Measurements from ENCODE around the gene TTLL9.

TTLL9 gene

DNA sequence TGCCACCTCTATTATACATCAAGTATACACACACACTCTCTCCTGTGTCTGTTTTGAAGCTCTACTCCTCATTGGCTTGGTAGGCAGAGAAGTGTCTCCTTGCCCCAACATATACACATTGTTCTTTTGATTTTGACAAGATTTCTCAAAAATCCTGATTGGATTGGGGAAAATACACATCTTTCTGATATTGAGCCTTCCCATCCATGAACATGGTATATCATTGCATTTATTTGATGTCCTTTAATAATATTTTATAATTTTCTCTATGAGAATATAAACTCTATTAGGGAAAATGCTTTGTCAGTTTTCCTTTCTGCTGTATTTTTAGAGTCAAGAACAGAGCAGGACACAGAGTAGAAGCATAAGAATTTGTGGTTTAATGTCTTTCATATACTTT is 7.2 kb downstream of the TTLL9 start:
- FAIRE-seq (no peak), DNase-seq (ENCODE audit: extremely low spot score, insufficient read length, low read depth) (no peak)

- DNase-seq (ENCODE audit: extremely low spot score, insufficient read length, low read depth) = peak; percentile 85
- no peak for FAIRE-seq
Measured at GRCh38 chr20:31879143-31879987, 8.9 kb downstream of the TTLL9 start.

- FAIRE-seq = no peak
Measured at GRCh38 chr20:31881945-31882344, 11.5 kb downstream of the TTLL9 start.

DNA sequence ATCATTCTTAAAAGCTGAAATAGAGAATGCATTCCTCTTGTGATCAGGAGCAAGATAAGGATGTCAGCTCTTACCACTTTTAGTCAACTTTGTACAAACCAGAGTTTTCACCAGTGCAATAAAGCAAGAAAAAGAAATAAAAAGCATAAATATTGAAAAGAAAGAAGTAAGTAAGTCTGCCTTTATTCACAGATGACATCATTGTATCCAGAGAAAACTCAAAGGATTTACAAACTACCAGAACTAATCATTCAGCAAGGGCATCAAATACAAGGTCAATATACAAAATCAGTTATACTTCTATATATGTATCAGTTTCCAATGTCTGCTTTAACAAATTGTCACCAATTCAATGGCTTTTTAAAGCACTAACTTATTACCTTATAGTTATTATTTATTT is 13.4 kb downstream of the TTLL9 start:
- DNase-seq (ENCODE audit: extremely low spot score, insufficient read length, low read depth) (no peak), FAIRE-seq (no peak)

More at GRCh38 chr20:31881945-31882344, 11.5 kb downstream of the TTLL9 start:
- no peak for DNase-seq (ENCODE audit: extremely low spot score, insufficient read length, low read depth)

DNA sequence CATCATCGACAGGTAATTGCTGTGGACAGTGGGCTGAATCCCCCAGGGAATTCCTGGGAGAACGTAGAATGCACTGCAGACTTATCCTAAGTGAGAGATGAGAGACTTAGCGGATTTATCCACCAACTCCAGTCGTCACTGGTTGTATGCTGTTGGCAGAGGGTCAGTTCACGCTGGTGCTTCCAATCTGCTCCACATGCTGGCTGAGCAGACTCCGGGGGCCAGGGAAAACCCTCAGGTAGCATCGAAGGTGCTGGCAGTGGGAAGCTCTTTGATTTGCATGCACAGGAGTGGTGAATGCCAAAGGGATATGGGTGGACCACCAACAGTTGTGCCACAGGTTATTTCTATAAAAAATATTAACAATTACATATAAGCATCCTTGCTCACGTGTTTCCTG is 20.2 kb downstream of the TTLL9 start:
- no peak for DNase-seq (ENCODE audit: extremely low spot score, insufficient read length, low read depth)
- no peak for FAIRE-seq

- FAIRE-seq (peak; percentile 95), DNase-seq (ENCODE audit: extremely low spot score, insufficient read length, low read depth) (peak; percentile 68)
Measured at GRCh38 chr20:31894980-31895675, 24.7 kb downstream of the TTLL9 start.

DNA sequence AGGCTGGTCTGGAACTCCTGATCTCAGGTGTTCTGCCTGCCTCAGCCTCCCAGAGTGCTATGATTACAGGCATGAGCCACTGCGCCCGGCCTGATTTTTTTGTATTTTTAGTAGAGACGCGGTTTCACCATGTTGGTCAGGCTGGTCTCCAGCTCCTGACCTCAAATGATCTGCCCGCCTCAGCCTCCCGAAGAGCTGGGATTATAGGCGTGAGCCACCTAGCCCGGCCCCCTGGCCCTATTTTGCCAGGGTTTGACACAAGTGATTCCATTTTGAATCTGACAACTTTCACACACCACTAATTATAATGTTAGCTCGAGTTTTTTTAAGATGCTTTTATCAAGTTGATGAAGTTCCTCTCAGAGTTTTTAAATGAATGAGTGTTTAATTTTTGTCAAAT is 25.6 kb downstream of the TTLL9 start:
- no peak for FAIRE-seq

GRCh38 chr20:31897541-31897940 is 27.1 kb downstream of the TTLL9 start:
- FAIRE-seq (no peak), DNase-seq (ENCODE audit: extremely low spot score, insufficient read length, low read depth) (no peak)

More for the DNA sequence above, 25.6 kb downstream of the TTLL9 start:
- DNase-seq (ENCODE audit: extremely low spot score, insufficient read length, low read depth) = no peak

DNA sequence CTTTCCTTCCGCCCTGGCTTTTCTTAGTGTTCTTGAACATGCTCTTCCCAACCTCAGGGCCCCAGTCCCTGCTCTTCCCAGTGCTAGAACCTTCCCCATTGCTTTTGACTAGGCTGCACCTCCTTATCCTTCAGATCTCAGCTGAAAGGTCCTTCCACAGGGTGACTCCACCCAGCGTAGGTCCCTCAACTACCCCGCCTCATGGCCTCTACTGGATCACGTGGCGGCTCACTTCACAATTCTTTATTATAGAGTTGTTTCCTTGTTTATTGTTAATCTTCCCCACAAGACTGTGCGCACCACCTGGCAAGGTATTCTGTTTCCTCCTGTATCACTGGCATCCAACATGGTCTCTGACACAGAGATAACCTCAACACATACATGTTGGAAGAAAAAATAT is 31.2 kb downstream of the TTLL9 start:
- DNase-seq (ENCODE audit: extremely low spot score, insufficient read length, low read depth) (no peak), FAIRE-seq (no peak)

DNA sequence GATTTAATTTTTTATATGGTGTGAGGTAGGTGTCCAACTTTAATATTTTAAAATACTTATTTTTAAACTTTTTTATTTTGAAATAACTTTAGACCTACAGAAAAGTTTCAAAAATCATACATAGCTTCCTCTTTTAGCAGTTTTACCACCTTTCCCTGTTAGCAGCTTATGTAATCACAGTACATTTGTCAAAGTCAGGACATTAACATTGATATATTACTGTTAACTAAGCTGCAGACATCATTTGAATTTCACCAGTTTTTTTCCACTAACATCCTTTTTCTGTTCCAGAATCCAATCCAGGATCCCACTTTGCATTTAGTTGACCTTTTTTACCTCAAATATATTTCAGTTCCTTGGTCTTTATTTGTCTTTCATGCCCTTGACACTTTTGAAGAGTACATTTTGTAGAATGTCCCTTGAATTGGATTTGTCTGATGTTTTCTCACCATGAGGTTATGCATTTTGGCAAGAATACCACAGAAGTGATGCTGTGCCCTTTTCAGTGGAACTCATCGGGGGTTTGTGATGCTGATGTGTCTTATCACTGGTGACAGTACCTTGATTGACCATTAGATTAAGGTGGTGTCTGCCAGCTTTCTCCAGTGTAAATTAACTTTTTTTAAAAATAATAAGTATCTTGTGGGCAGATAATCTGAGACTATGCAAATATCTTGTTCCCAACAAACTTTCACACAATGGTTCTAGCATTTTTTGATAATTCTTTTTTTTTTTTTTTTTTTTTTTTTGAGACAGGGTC is 33.4 kb downstream of the TTLL9 start:
- DNase-seq (ENCODE audit: extremely low spot score, insufficient read length, low read depth) (no peak), FAIRE-seq (no peak)

DNA sequence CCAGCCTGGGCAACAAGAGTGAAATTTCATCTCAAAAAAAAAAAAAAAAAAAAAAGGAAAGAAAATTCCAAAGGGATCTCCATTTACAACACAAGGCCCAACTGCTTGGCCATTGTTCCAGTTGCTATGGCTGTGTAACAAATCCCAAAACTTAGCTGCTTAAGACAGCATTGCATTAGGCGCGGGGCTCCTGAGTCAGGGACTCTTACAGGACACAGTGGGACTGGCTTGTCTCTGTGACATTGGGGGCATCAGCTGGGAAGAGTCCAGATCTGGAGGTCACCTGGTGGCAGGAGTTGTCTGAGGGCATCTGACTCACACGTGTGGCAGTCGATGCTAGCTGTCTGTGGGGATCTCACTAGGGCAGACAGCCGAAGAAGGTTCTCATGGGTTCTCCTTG is 35.6 kb downstream of the TTLL9 start:
- DNase-seq (ENCODE audit: extremely low spot score, insufficient read length, low read depth) (no peak), FAIRE-seq (no peak)

DNA sequence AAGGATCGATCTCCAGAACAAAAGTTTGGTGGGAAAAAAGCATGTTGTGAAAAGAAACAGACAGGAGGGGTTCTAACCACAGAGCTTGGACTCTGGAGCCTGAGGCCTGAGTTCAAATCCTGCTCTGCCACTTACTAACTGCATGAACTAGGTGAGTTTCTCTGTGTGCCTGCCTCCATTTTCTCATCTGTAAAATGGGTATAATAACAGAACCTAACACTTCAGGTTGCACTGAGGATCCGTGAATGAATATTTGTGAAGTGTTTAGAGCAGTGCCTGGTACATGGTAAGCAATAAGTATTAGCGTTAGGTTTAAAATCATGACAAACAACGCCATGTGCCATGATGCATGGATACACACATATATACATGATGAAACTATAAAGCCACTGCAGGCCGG is 36.6 kb downstream of the TTLL9 start:
- FAIRE-seq = no peak
- no peak for DNase-seq (ENCODE audit: extremely low spot score, insufficient read length, low read depth)

- DNase-seq (ENCODE audit: extremely low spot score, insufficient read length, low read depth) (no peak), FAIRE-seq (no peak)
Measured at GRCh38 chr20:31908016-31908415, 37.6 kb downstream of the TTLL9 start.

DNA sequence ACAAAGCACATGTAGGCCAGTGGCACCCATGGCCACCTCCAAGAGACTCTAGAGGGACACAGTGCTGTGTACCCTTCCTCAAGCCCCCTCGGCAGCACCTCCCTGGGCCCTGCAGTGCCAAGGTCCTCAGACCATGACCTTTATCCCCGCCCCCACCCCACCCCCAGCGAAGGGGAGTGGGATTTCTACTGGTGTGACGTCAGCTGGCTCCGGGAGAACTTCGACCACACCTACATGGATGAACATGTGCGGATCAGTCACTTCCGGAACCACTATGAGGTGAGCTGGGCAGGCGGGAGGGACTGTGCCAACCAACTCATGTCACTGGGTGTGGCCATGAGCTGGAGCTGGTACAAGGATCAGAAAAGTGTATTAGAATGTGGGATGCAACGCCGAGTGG is 38.0 kb downstream of the TTLL9 start:
- FAIRE-seq = no peak

DNA sequence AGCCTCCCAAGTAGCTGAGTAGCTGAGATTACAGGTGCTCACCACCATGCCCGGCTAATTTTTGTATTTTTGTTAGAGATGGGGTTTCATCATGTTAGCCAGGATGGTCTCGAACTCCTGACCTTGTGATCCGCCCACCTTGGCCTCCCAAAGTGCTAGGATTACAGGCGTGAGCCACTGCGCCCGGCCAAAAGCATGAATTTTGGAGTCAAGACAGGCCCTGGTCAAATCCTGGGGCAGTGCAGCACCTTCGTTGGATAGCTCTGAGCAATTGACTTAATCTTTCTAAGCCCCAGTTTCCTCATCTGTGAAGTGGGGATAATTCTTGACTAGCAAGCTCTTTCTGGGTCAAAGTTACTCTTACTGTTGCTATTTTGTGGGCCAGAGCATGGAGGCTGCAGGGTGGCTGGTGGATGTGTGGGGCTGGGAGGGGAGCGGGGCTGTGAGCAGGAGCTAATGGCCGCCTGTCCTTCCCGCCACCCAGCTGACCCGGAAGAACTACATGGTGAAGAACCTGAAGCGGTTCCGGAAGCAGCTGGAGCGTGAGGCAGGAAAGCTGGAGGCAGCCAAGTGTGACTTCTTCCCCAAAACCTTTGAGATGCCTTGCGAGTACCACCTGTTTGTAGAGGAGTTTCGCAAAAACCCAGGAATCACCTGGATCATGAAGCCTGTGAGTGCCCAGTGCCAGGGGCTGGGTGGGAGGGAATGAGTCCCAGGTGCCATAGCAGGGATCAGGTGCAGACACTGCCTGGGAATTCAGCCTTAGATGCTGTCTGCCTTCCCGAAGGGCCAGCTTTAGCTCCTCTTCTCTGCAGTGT is 39.0 kb downstream of the TTLL9 start:
- DNase-seq (ENCODE audit: extremely low spot score, insufficient read length, low read depth) (no peak), FAIRE-seq (no peak)

More for the DNA sequence above, 38.0 kb downstream of the TTLL9 start:
- DNase-seq (ENCODE audit: extremely low spot score, insufficient read length, low read depth) = no peak

DNA sequence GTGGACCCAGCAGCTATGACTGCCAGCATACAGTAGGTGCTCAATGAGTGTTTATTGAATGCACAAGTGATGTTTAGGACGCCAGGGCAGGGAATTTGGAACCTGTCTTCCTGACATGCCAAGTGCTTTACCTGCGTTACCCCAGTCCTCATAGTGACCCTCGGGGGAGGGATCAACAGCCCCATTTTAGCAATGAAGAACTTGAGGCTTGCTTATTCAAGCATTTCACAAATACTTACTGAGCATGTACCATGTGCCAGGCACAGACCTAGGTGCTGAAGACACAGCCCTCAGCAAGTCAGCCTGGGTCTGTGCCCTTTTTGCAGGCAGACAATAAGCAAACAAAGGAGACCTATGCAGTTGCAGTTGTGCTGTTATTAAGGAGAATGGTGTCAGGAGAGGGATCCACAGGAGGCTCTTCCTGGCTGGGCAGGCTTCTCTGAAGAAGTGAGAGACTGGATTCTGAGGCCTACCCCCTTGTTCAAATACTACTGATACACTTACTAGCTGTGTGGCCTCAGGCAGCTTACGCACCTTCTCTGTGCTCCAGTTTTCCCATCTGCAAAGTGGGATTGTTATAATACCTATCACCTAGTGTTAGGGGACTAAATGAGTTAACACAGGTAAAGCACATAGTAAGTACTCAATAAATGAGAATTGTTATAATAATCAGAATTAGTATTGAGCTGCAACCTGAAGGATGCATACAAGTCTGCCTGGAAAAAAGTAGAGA is 39.8 kb downstream of the TTLL9 start:
- DNase-seq (ENCODE audit: extremely low spot score, insufficient read length, low read depth) = no peak

GRCh38 chr20:31913431-31914157 is 43.2 kb downstream of the TTLL9 start:
- no peak for DNase-seq (ENCODE audit: extremely low spot score, insufficient read length, low read depth)
- no peak for FAIRE-seq

More for the DNA sequence above, 39.8 kb downstream of the TTLL9 start:
- no peak for FAIRE-seq

DNA sequence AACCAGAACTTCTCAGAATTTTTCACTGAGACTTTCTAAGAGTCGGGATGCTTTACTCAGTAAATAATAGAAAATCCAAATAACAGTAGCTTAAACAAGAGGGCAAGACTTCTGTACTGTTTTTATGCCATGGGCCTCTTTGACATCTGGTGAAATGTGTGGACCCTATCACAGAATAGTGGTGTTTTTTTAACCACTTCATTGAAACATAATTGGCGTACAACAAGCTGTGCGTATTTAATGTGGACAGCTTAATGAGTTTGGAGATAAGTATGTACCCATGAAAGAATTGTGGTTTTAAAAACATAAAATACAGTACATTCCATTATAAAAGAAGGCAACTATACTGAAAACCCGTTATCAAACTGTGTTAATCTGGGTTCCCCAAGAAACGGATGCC is 43.7 kb downstream of the TTLL9 start:
- no peak for DNase-seq (ENCODE audit: extremely low spot score, insufficient read length, low read depth)
- no peak for FAIRE-seq
